ENCODE measurements around the gene TTLL11.

The TTLL11 gene

GRCh38 chr9:122092611-122093506 lies at the start of gene TTLL11:
Gene TTLL11, minus strand, starts transcription at chr9:122093308. Its CDS starts 160 bp downstream, at chr9:122093148.
- DNase-seq = peak; percentile 87

GRCh38 chr9:122141671-122142070 lies 48.6 kb upstream of the TTLL11 start:
- DNase-seq = no peak

- DNase-seq = no peak
Measured at GRCh38 chr9:122140368-122141193, 47.5 kb upstream of the TTLL11 start.

- no peak for DNase-seq
Measured at GRCh38 chr9:122138560-122139268, 45.6 kb upstream of the TTLL11 start.

GRCh38 chr9:122135529-122135859 lies 42.4 kb upstream of the TTLL11 start:
- DNase-seq = no peak

GRCh38 chr9:122134822-122135528 lies 41.9 kb upstream of the TTLL11 start:
- no peak for DNase-seq

- no peak for DNase-seq
Measured at GRCh38 chr9:122133984-122134535, 41.0 kb upstream of the TTLL11 start.

GRCh38 chr9:122133263-122133983 lies 40.3 kb upstream of the TTLL11 start:
- DNase-seq = no peak

- no peak for DNase-seq
Measured at GRCh38 chr9:122132539-122132938, 39.4 kb upstream of the TTLL11 start.

- DNase-seq = peak; percentile 51
Measured at GRCh38 chr9:122131401-122132001, 38.4 kb upstream of the TTLL11 start.

GRCh38 chr9:122130837-122131236 lies 37.7 kb upstream of the TTLL11 start:
- no peak for DNase-seq

GRCh38 chr9:122129969-122130368 lies 36.9 kb upstream of the TTLL11 start:
- DNase-seq = no peak

- DNase-seq = no peak
Measured at GRCh38 chr9:122128969-122129343, 35.8 kb upstream of the TTLL11 start.

GRCh38 chr9:122128007-122128968 lies 35.2 kb upstream of the TTLL11 start:
- DNase-seq = no peak

- no peak for DNase-seq
Measured at GRCh38 chr9:122127396-122127798, 34.3 kb upstream of the TTLL11 start.

GRCh38 chr9:122126331-122127261 lies 33.5 kb upstream of the TTLL11 start:
- no peak for DNase-seq

- DNase-seq = no peak
Measured at GRCh38 chr9:122125509-122126330, 32.6 kb upstream of the TTLL11 start.

GRCh38 chr9:122125158-122125508 lies 32.0 kb upstream of the TTLL11 start:
- peak; percentile 62 for DNase-seq
